CD4-positive, alpha-beta T cell treated with Interleukin-17A for 1 hour (primary cell): ENCODE measurements around the gene PTPRM.

Source experiments
- DNase-seq: peaks from one replicate; pipeline ENCODE4 v3.0.0-alpha.2; 2020

Gene PTPRM

DNA sequence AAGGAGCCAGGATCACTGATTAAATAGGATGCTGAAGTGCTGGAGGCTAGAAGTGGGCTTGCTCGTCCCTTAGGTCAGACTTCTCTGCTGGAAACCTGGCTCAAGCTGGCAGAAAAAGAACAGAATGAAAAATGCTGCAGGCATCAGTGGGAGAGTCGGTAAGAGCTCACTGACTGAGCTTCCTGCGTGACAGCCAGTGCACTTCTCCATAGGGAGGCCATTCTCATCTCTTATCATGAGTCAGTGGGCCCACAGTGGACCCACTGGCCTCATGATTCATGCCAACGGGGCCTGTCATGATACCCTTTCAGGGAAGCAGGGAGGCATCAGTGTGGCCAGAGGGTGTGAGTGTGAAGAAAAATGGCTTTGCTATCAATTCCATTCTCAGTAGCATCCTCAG lies 498.2 kb downstream of the PTPRM start:
- no peak for DNase-seq

DNA sequence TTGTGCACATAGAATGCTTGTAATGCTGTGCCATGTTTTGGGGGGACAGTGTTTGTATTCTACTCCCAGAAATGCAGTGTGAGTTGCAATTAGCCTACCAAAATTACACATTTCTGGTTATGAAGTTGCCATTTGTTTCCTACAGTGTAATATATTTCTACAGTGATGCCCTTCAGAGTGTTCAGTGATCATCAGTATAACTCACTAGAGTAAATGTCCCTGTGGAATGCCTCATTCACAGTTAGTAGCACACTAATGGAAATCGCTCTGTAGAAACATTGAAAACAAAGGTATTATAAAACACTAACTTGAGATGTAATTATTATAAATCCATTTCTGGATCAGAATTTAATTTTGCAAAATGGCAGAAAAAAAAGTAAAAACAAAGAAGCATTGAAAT lies 498.7 kb downstream of the PTPRM start:
- DNase-seq: no peak

DNA sequence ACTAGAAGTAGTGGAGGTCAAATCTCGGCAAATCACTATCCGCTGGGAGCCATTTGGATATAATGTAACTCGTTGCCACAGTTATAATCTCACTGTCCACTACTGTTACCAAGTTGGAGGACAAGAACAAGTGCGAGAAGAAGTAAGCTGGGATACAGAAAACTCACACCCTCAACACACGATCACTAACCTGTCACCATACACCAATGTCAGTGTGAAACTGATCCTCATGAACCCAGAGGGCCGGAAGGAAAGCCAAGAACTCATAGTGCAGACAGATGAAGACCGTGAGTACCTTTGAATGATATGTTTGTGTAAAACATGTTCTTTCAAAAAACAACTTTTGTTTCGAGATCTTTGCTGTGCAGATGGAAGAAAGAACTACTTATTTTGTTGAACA lies 502.6 kb downstream of the PTPRM start:
- DNase-seq: no peak

DNA sequence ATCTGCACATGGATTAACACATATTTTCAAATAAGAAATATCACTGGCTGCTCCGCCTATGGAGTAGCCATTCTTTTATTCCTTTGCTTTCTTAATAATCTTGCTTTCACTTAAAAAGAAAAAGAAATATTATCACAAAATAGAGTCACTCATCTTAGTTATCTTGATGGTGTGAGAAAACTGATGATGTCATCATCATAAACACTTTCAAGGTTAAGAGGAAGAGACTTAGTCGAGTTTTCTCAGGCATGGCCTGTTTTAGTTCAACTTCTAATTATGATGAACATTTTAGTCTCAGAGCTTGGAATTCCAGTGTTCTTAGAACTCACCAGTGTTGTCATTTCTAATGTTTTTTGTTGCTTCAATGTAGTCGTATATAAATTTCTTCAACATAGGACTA lies 506.1 kb downstream of the PTPRM start:
- DNase-seq: no peak

DNA sequence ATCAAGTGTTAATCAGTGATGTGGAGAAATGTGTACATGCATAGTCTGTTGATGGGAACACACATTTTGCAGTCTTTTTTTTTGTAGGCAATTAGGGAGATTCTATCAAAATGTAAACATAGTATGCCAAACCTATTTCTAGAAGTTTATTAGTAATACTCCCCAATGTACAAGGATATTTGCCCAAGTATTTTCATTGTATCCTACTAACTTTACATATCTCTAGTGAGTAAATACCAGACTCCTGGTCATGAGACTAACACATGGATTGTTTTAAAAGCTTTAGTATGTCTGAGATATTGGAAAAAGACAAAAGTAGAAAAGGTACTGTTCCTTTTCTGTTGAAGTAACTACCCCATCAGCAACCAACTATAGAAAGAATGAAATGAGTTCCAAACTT lies 513.0 kb downstream of the PTPRM start:
- no peak for DNase-seq

DNA sequence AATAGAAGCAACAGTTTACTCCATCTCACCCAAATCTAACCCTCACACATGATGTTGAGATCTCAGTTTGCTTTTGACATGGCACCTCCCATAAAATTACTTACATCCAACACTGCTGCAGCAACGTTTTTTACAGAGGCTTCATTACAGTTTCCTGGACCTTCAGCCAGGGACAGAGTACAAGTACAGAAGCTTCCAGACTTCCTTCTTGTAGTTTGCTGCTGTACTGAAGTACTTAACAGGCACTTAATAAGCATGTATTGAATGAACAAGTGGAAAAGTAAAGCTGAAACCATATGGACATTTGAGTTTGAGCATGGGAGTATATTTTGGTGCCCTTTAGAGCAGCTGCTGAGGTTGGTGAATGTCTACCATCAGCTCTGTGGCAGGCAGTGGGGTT lies 514.2 kb downstream of the PTPRM start:
- DNase-seq: no peak

DNA sequence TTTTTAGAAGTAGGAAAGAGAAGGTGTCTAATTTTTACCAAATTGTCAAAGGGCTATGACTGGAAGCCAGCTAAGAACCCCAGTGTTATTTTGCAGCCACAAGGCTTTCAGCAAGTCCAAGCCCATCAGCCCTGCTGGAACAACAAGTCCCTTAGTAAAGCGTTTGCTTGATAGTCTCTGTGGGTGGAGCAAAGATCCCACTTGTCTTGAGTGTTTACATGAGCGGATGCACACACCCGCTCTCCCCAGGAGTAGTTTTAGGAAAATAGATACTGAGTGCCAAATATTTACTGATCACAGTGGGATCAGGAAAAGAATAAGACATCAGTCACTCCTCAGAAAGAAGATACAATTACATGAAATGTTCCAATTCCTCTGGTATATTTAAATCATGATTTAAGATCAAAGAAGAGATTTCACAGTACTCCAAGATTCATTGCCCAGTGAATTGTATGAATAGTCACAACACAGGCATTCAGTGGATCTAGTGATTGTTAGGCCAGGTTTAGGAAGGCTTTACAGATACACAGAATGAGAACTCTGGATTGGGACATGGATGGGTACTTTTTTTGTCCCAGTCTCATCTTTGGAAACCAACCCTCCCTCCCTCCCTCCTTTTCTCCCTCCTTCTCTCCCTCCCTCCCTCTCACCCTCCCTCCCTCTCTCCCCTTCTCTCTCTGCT lies 514.9 kb downstream of the PTPRM start:
- no peak for DNase-seq

DNA sequence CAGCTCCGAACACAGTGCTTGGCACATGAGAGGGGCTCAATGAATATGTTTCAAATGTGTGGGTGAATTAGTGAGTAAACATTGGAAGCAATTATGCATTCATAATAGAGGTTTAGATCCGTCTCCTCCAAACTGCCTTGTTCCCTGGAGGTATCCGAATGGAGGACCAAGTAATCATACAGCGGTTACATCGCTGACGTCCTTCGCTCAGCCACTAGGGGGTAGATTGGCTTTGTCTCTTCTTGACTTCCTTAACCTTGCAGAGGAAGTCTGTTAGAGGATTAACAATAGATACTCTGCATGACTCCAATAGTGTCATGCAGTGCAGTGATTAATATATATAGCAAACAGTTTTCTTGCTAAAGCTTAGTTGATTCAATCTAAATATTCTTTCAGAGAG lies 517.0 kb downstream of the PTPRM start:
- no peak for DNase-seq

DNA sequence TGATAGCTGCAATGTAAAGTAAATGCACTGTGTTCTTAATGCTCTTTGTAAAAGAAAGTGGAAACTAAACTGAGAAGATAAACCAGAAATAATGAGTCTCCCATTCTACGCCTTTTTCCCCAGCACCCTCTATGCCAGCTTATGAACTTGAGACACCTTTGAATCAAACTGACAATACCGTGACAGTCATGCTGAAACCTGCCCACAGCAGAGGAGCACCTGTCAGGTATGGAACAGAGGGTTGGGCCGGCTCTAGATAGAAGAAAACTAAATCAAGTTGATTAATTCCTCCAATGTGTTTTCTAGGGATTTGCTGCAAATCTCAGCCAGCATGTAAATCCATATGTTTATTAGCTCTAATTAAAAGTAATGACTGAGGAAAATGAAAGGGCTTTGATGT lies 521.5 kb downstream of the PTPRM start:
- no peak for DNase-seq

DNA sequence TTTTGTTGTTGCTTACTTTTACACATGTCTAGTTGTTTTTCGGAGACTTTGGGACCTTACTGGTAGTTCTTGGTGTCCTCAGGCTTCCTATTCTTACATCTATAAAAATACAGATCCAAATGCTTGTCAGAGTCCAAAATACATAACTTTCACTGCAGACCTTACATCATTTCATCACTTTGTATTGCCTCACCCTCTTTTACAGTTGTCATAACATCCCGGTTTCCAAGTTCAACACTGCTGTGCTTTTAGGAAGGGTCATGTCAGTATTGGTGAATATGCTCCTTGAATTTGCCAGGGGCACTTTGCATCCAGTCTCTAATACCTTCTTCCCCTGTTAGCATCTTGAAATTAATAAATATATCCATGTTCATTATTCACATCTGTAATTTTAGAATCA lies 523.9 kb downstream of the PTPRM start:
- no peak for DNase-seq

DNA sequence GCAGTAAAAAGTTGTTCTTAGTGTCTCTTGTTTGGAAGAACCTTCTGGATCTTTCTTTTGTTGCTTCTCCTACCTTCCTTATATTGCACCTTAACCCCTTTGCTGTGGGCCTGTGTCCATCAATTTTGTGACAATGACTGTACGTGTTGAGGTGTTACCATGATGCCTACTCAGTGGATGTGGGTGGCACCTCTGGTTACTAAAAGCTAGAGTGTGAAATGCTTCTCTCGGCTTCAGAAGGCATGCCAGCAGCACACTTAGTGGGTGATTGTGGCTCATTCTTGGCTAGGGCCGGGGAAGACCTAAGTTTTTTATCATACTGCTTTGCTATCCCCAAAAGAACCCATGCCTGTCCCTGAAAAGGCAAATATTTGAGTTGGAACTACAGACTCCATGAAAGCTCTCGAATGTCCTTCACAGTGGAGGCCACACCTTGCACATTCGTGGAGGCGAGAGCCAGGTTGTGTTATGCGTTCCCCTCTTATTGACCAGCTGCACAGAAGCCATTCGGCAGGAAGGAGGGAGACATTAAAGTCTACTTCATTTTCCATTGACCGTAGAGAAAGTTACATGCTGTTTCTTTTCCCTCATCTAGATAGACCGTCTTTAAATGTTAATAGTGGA lies 528.9 kb downstream of the PTPRM start:
- no peak for DNase-seq

DNA sequence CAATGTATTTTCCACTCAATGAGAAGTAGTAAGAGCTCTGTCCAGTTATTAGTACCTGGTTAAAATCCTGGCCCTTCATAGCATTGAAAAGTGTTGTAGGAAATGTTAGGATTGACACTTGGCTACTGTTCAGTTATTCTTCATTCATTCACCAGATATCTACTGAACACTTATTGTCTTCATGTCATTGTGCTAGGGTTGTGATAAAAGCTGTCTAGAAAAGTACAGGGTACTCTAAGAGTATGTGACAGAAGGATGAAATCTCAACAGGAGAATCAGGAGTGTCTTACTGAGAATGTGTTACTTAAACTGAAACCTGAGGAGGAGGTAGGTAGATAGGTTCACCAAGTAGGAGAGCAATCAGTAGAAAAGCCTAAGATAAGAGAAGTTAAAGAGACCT lies 530.3 kb downstream of the PTPRM start:
- DNase-seq: no peak

DNA sequence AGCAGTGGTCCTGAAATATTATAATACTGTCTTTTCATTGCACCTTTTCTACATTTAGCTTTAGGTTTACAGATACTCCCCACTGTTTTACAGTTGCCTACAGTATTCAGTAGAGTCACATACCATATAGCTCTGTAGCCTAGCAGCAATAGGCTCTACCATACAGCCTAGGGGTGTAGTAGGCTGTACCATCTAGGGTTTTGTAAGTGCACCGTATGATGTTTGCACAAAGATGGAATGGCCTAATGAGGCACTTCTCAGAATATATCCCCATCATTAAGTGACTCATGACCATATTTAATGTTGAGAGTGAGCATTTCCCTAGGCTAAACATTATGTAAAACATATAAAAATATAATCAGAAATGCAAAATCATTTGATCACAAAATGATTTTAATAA lies 530.8 kb downstream of the PTPRM start:
- DNase-seq: no peak

DNA sequence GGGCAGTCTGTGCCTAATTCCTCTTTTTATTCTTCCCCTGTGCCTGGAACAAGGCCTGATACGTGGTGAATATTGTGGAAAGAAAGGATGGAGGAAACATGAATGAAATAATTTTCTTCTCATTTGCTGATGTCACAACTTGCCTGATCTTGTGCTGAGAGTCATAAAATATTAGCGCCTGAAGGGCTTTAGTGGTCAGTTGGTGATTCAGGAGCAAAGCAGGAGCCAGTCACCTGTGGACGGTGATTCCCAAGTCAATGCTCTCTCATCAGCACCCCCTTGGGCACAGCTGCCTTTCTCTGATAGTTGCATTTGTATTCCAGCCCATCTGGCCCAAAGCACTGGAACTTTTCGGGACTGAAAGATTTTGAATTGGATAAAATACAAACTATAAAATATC lies 539.5 kb downstream of the PTPRM start:
- no peak for DNase-seq

DNA sequence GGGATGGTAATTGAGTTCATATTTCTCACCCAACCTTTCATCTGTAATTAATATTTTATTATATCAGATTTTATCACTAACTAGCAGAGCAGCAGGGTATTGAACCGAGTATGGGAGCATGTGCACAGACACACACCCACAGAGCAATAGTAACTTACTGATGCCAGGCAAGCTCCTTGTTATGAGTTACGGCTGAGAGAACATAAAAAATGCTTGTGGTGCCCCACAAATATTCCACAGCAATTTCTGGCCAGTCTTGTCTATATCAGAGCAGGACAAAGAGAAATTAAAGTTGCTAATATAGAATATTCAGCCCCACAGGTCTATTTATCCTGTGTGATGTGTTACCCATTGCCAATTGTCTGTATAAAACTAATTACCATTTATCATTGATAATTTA lies 540.3 kb downstream of the PTPRM start:
- no peak for DNase-seq

DNA sequence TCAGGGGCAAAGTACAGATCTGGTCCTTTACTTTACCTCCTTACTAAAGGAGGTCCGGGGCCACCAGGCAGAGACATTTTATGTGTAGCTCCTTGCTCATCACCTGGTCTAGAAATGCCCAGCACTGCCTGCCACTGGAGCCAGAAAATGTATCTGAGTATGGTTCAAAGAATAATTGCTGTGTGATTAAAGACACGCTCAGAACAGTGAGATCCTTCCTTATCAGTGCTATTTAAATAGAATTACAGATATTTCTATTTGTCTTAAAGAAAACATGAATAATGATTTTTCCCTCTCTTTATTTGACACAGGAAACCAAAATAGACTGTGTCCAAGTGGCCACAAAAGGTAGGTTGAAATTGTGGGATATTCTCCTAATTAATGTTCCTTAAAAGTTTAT lies 547.4 kb downstream of the PTPRM start:
- no peak for DNase-seq

DNA sequence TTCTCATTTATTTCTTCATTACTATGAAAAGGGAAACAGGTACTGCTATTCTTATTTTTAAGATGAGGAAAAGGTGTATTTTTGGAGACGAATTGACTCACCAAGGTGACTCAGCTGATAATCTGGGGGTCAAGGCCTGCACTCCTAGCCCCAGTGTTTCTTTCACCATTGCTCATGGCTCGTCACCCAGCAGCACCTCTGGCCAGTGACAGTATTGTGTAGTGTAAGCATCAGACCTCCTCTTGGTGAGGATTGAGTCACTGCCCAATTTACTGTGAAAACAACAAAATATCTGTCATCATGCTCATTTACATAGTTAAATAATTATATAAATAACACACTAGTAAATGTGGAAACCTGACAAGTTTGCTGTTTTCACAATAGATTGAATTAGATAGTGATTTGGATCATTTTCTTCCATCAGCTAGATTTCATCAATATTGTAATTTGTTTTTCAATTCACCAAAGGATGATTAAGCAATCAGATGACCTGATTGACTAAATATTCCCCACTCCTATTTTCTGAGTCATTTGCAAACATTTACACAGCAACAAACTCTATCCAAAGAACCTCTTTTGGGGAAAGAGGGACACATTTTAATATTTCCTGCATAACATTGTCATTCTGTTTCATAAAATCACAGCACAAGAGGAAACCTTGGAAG lies 549.4 kb downstream of the PTPRM start:
- DNase-seq: no peak

DNA sequence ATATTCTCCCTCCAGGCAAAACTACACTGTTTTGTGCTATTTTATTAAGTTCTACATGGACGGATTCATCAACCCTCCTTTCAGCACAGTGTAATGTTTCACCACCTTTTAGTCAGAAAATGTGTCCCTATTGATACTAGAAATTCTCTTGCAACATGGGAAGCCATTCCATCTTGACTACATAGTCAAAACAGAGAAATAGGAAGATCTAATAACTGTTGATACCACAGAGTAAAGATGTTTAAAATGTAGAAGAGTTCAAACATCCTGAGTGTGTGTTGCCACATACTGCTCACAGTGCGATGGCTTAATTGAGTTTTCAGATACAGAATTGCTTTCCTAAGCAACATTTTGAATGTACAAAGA lies 549.9 kb downstream of the PTPRM start:
- no peak for DNase-seq

DNA sequence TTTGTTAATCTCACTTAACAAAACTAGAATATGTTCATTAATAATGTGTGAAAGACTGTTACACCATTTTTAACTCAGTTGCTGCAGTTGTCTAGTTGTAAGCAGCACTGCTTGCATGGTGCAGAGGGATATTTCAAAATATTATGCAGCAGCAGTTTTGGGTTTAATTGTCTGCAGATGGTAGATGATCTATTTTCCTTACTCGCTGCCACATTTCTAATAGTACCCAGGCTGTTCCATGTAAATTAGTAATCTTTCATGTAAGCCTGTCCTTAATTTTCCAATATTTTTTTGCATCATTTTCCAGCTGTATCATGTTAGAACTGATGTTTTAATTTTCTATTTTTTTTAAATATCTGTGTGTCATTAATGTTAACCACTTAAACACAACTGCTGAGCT lies 554.0 kb downstream of the PTPRM start:
- no peak for DNase-seq

DNA sequence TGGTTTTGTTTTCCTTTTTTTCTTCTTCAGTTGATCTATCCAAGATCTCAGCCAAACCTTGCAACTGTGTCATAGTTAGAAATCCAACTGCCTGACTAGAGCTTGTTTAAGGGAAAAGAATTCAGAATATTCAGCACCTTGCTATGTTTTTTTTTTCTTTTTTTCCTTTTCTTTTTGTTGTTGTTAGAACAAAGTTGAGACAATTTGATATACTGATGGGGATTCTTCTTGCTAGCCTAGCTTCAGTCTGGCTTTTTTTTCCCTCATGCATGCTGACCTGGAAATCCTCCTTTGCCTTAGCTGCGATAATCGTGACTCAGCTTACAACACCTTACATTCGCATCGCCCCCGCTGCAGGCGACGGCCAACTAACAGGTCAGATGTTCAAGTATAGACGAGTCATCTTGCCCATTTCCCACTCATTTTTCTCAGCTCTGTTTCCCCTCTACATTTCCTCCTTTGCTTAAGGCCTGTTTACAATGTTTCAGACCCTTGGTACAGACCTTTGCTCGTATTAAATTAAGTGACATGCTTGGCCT lies 554.9 kb downstream of the PTPRM start:
- no peak for DNase-seq

DNA sequence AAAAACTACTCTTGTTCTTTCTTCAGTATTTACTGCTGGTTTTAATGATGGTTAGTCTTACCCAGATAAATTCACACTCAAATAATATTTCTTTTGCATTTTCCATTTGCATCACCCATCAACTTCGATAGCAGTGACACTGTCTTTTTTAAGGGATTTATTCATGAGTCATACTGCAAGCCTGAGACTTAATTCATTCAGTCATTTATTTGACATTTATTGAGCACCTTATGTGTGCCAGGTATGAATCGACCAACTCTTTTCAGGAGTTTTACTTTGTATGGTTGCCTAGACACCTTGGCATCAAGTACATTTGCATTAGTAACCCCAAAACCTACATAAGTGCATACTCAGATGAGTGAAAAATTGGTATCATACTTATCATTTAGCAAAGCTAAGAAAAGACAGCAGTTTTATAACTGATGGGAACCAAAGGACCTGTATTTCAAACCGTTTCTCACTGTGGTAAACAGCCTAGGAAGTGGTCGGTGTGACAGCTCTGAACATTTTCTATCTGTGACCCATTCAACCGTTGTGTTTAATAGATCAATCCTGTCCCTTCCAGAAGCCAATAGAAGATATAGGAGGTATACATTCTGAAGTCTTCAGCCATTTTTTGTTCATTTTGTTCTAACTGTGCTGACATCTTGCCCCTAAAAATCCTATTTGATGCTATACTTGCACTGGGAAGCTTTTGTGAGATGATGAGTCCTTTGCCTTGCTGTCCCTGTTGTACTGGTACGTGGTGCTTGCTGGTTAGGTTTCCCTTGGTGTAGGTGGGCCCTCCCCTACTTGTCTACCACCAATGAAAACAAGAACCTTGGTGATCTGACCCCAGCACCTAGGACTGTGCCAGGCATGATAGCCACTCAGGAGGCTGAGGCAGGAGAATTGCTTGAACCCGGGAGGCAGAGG lies 557.4 kb downstream of the PTPRM start:
- DNase-seq: no peak

DNA sequence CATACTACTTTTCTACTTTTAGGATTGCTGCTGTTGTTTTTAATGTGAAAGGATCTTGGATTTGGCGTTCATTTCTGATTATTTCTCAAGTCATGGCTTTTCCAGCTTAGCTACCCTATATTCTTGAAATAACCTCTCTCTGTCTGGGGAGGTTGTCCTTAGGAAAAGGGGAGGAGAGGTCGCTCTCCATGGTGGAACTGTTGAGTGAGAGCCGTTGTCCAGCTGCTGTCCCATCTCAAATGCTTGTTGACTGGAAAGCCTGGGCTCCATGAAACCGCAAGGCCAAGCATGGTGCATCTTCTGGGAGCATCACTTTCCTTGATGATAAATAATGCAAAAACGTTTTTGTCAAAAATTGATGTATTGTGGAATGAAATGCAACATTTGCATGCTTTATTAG lies 563.0 kb downstream of the PTPRM start:
- no peak for DNase-seq

DNA sequence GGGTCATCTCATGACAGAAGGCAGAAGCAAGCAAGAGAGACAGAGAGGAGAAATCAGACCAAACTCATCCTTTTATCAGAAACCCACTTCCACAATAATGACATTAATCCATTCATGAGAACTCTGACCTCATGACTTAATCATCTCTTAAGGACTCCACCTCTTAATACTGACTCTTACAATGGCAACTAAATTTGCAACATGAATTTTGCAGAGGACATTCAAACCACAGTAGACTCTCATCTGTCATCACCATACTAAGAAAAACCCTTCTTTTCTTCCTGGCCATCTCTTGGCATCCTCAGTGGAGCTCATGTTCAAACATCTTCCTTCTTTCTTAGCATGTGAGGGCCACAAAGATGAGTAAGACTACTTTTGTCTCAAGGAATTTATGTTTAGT lies 565.9 kb downstream of the PTPRM start:
- DNase-seq: no peak
